Prostate gland (tissue), 2 donors: ENCODE data around the gene ZNF586. TPM values are rescaled to one million over a fixed set of nuclear protein-coding genes. Genes with fewer than 3 reads are reported as not detected.

Experiments used
- DNase-seq: peaks from one replicate; pipeline ENCODE4 v3.0.0-alpha.2; 2019; ENCODE audit warnings: low spot score
- H3K27ac ChIP-seq, 2 donors: fragments of 200-600 bp; sonication (generic); 2 replicates each; pipeline ENCODE4 v1.5.1; 2017 to 2019
- H3K27me3 ChIP-seq: fragments of 200-600 bp; sonication (generic); replicated peaks from 2 replicates; pipeline ENCODE4 v1.5.1; 2019; ENCODE audit not compliant: insufficient read depth
- H3K36me3 ChIP-seq, 2 donors: fragments of 200-600 bp; sonication (generic); 1 replicate in 1 of 2; 2 replicates in 1 of 2; pipeline versions ENCODE4 v1.5.1 to v1.8.1; 2017 to 2019
- H3K4me1 ChIP-seq: fragments of 200-600 bp; sonication (generic); replicated peaks from 2 replicates; pipeline ENCODE4 v1.5.1; 2019
- H3K4me3 ChIP-seq, 2 donors: fragments of 200-600 bp; sonication (generic); 2 replicates each; pipeline ENCODE4 v1.5.1; 2017 to 2019
- H3K9me3 ChIP-seq: fragments of 200-600 bp; sonication (generic); 2 replicates; pipeline ENCODE4 v1.5.1; 2017
- POLR2A ChIP-seq: fragments of 450-650 bp; IDR thresholded peaks from one replicate; pipeline ENCODE4 v1.6.1; 2016; ENCODE audit warnings: antibody characterized with exemption, mild to moderate bottlenecking
- POLR2AphosphoS5 ChIP-seq: sonication (generic); formaldehyde crosslinking; IDR thresholded peaks from one replicate; pipeline ENCODE4 v1.6.1; 2017; ENCODE audit warnings: antibody characterized with exemption
- WGBS: methylation state at CpG from one replicate; pipeline ENCODE4 v1.1.5; 2018; 5-methylcytosine and 5-hydroxymethylcytosine counted together
- intact Hi-C: fragments of 100-400 bp; cut with DNase I; formaldehyde crosslinking; loops from one replicate; pipeline ENCODE4 v1.14.2; 2022
- total RNA-seq, 2 donors: library from RNA; depleted of rRNA; stranded (reverse); fragments of >200 nt; gene quantifications; one replicate each; pipeline ENCODE4 v1.1.0, GENCODE V29; 2016
- TF ChIP-seq, protein P1 (sequence below), 4 experiments: fragments of 200-600 bp in 2 of 4; fragments of 450-650 bp in 2 of 4; sonication (generic) in 2 of 4; IDR thresholded peaks; 1 replicate in 3 of 4; 2 replicates in 1 of 4; pipeline ENCODE4 v1.5.1; 2016 to 2019; ENCODE audit warnings: antibody characterized with exemption in 4 of 4, mild to moderate bottlenecking in 2 of 4, moderate library complexity in 2 of 4

The ZNF586 gene
- total RNA-seq, 2 donors from 2014 or later: 15.4 to 34.8 TPM

DNA sequence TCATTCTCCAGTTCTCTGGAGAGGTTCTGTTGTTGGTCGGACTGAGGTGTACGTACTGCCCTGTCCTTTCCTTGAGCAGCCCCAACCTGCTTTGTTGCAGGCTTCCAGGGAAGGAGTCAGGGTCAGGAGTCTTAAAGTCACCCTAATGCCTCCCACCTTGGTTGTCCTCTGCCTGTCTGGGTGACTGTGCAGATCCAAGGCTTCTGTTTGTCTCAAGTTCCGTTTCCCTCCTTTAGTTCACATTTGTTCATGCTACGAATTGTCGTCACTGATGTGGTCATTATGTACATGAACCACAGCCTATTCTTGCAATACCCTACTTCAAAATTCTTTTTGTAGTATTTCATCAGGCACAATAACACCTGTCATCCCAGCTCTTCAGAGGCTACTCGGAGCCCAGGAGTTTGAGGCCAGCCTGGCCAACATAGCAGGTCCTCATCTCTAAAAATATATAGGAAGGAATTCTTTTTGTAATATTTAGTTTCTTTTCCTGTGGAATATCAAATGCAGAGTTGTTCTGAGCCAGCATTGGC, 7.4 kb downstream of the ZNF586 start:
- H3K4me3 ChIP-seq: no peak overlapping the region
- TF ChIP-seq POLR2AphosphoS5: no peak
- no peak for TF ChIP-seq POLR2A
- TF ChIP-seq, protein P1, sequence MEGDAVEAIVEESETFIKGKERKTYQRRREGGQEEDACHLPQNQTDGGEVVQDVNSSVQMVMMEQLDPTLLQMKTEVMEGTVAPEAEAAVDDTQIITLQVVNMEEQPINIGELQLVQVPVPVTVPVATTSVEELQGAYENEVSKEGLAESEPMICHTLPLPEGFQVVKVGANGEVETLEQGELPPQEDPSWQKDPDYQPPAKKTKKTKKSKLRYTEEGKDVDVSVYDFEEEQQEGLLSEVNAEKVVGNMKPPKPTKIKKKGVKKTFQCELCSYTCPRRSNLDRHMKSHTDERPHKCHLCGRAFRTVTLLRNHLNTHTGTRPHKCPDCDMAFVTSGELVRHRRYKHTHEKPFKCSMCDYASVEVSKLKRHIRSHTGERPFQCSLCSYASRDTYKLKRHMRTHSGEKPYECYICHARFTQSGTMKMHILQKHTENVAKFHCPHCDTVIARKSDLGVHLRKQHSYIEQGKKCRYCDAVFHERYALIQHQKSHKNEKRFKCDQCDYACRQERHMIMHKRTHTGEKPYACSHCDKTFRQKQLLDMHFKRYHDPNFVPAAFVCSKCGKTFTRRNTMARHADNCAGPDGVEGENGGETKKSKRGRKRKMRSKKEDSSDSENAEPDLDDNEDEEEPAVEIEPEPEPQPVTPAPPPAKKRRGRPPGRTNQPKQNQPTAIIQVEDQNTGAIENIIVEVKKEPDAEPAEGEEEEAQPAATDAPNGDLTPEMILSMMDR (IDR thresholded peaks at IDR 0.05): no peak
- intact Hi-C loops: no loop called here
- H3K27ac ChIP-seq: no peak overlapping the region
- 80% methylated on average over 6 of the region's 6 CpGs for WGBS
- no peak for DNase-seq
- H3K4me1 ChIP-seq: no peaks in the 10 kb centered on the region
- H3K36me3 ChIP-seq: peaks cover 0 to 9% of the 10 kb centered on the region in 2 donors
- H3K9me3 ChIP-seq: no peaks in the 10 kb centered on the region
- H3K27me3 ChIP-seq: no peaks in the 10 kb centered on the region

DNA sequence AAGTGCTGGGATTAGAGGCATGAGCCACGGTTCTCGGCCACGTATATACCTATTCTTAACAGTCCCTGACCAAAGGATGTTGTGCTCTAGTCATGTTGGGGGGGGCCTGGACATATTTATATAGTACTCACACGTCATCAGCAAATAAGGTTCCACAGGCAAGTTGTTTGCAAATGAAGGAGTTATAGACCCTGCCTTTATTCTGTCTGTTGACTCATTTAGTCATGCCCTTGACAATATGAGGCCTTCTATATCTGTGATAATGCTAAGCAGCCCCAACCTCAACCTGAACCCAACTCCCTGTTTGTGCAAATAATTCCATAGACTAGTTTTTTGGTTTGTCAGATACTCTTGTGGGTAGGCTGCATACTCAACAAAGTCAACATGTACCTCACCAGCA, 8.9 kb downstream of the ZNF586 start:
- H3K4me1 ChIP-seq: no peaks in the 10 kb centered on the region
- H3K27ac ChIP-seq: no peak overlapping the region
- no peaks in the 10 kb centered on the region for H3K27me3 ChIP-seq
- no peak for DNase-seq
- TF ChIP-seq, protein P1 (IDR thresholded peaks at IDR 0.05): no peak
- no peak for TF ChIP-seq POLR2AphosphoS5
- TF ChIP-seq POLR2A: no peak
- no peak overlapping the region for H3K4me3 ChIP-seq
- peaks cover 0 to 9% of the 10 kb centered on the region in 2 donors for H3K36me3 ChIP-seq
- no peaks in the 10 kb centered on the region for H3K9me3 ChIP-seq
- intact Hi-C loops: no loop called here
- WGBS: 100% methylated on average over 4 of the region's 4 CpGs

DNA sequence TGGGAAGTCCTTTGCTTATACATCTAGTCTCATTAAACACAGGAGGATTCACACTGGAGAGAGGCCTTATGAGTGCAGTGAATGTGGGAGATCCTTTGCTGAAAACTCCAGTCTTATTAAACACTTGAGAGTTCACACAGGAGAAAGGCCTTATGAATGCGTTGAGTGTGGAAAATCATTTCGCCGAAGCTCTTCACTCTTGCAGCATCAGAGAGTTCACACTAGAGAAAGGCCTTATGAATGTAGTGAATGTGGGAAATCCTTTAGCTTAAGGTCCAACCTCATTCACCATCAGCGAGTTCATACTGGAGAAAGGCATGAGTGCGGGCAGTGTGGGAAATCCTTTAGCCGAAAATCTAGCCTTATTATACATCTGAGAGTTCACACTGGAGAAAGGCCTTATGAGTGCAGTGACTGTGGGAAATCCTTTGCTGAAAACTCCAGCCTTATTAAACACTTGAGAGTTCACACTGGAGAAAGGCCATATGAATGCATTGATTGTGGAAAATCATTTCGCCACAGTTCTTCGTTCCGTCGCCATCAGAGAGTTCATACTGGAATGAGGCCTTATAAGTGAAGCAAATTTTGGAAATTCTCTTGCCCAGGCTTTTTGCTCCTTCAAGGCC, 9.9 kb downstream of the ZNF586 start:
- no peaks in the 10 kb centered on the region for H3K9me3 ChIP-seq
- H3K27me3 ChIP-seq: no peaks in the 10 kb centered on the region
- no peaks in the 10 kb centered on the region for H3K4me1 ChIP-seq
- no peak overlapping the region for H3K27ac ChIP-seq
- WGBS: 98% methylated on average over 10 of the region's 10 CpGs
- TF ChIP-seq POLR2A (no peak), POLR2AphosphoS5 (no peak)
- TF ChIP-seq, protein P1 (IDR thresholded peaks at IDR 0.05): no peak
- intact Hi-C loops: no loop called here
- H3K36me3 ChIP-seq: peaks cover 0 to 9% of the 10 kb centered on the region in 2 donors
- DNase-seq: no peak
- H3K4me3 ChIP-seq: no peak overlapping the region

DNA sequence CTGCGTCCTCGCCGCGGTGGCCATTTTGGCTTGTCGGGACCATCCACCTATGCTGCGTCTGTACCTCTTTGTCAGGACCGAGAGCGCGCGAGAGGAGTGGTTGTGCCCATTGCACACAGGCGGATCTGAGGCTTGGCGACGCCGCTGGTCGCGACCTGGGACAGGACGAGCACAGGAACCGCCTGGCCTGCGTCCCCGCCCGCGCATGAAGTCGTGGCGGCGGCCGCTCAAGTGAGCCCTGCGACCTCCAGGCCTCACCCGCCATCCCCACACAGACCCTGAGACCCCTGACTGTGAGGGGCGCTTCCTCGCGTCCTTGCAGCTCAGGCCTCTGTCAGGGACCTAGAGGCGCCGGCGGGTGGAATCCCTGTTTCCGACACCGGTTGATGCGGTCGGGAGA, 16.8 kb downstream of the ZNF586 start:
- TF ChIP-seq, protein P1 (IDR thresholded peaks at IDR 0.05): no peak
- no peak overlapping the region for H3K4me3 ChIP-seq
- 95% methylated on average over 38 of the region's 38 CpGs for WGBS

DNA sequence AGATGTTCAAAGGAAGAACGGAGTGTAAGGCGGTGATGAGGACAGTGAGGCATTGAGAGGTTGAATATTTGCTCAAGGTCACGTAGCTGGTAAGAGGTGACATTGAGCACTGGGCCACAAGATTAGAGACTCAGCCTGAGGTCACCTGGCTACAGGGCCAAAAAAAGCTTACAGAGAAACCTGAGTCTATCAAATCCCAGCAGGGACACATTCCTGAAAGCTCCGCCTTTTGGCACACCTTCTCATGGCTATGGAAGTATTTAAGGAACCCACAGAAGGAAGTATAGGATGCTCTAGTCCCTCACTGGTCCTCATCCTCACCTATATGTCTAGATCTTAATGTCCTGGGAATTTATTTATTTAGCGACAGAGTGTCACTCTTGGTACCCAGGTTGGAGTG, 17.4 kb downstream of the ZNF586 start:
- Histone ChIP-seq H3K36me3 (peaks cover 0 to 8% of the 10 kb centered on the region in 2 donors), H3K9me3 (no peaks in the 10 kb centered on the region), H3K27me3 (no peaks in the 10 kb centered on the region), H3K4me1 (no peaks in the 10 kb centered on the region), H3K27ac (no peak overlapping the region), H3K4me3 (no peak overlapping the region)
- no peak for TF ChIP-seq POLR2AphosphoS5
- TF ChIP-seq, protein P1 (IDR thresholded peaks at IDR 0.05): no peak
- TF ChIP-seq POLR2A: no peak
- WGBS: 87% methylated on average over 5 of the region's 5 CpGs
- intact Hi-C loops: no loop called here
- DNase-seq: no peak

More for the DNA sequence above, 16.8 kb downstream of the ZNF586 start:
- Histone ChIP-seq H3K36me3 (peaks cover 0 to 8% of the 10 kb centered on the region in 2 donors), H3K4me1 (no peaks in the 10 kb centered on the region), H3K9me3 (no peaks in the 10 kb centered on the region), H3K27me3 (no peaks in the 10 kb centered on the region), H3K27ac (no peak overlapping the region)
- DNase-seq: no peak
- intact Hi-C loops: no loop called here
